A673 (cell line): Measurements from ENCODE around the gene LIN9. TPM values are rescaled to one million over a fixed set of nuclear protein-coding genes. Genes with fewer than 3 reads are reported as not detected.
A peak's percentile ranks its signal among the peaks of the same experiment; 100 is the strongest.

Experiments used
- BruUV-seq: library from RNA; stranded (reverse); fragments of 400-500 nt; replicated peaks from 2 replicates; lab custom pipeline; 2021; lab: Mats Ljungman, UMichigan
- CTCF ChIA-PET: fragments of 300-600 bp; sonication (Branson Sonifier 250); formaldehyde crosslinking; loops from one replicate; lab custom pipeline; 2022; ENCODE audit warnings: antibody characterized with exemption; lab: Charles Lee
- POLR2A ChIA-PET: fragments of 300-600 bp; sonication (Branson Sonifier 250); formaldehyde crosslinking; loops from one replicate; lab custom pipeline; 2022; ENCODE audit warnings: antibody characterized with exemption; ENCODE audit not compliant: low non-redundant PET; lab: Charles Lee
- DNase-seq: peaks from one replicate; pipeline ENCODE4 v3.0.0-alpha.2; 2015; ENCODE audit warnings: low spot score
- H3K27ac ChIP-seq: fragments of 200-600 bp; sonication (generic); 2 replicates; pipeline ENCODE4 v1.5.1; 2016; ENCODE audit warnings: mixed run types, low read depth, mild to moderate bottlenecking, mixed read lengths, antibody characterized with exemption, low read length; ENCODE audit not compliant: poor library complexity, severe bottlenecking
- H3K27me3 ChIP-seq: fragments of 200-600 bp; sonication (generic); replicated peaks from 2 replicates; pipeline ENCODE4 v1.6.1; 2017; ENCODE audit warnings: mixed run types, low read depth, mild to moderate bottlenecking, mixed read lengths, antibody characterized with exemption, low read length; ENCODE audit not compliant: insufficient read depth, poor library complexity
- H3K36me3 ChIP-seq: fragments of 200-600 bp; sonication (generic); 2 replicates; pipeline ENCODE4 v1.6.1; 2016; ENCODE audit warnings: mixed run types, mild to moderate bottlenecking, mixed read lengths, antibody characterized with exemption, low read length; ENCODE audit not compliant: insufficient read depth, poor library complexity, severe bottlenecking
- H3K4me1 ChIP-seq: fragments of 200-600 bp; sonication (generic); 2 replicates; pipeline ENCODE4 v1.6.1; 2017; ENCODE audit warnings: mixed run types, mild to moderate bottlenecking, mixed read lengths, antibody characterized with exemption, low read length; ENCODE audit not compliant: insufficient read depth, poor library complexity, severe bottlenecking
- H3K4me3 ChIP-seq: fragments of 200-600 bp; sonication (generic); 2 replicates; pipeline ENCODE4 v1.5.1; 2016; ENCODE audit warnings: low read depth, mixed run types, mild to moderate bottlenecking, mixed read lengths, low read length; ENCODE audit not compliant: poor library complexity, severe bottlenecking
- H3K9me3 ChIP-seq: fragments of 200-600 bp; sonication (generic); 2 replicates; pipeline ENCODE4 v1.6.1; 2016; ENCODE audit warnings: mixed run types, low read depth, mild to moderate bottlenecking, mixed read lengths, antibody characterized with exemption, low read length; ENCODE audit not compliant: poor library complexity, severe bottlenecking
- CTCF ChIP-seq: fragments of 300-800, 200-600 bp; sonication (generic); conservative IDR thresholded peaks from 2 replicates; pipeline ENCODE4 v1.5.1; 2017; ENCODE audit warnings: low read depth, mild to moderate bottlenecking, antibody characterized with exemption, low read length, moderate library complexity, mixed read lengths
- EZH2 ChIP-seq: fragments of 200-600 bp; sonication (generic); IDR thresholded peaks from 2 replicates; pipeline ENCODE4 v1.6.1; 2017; ENCODE audit warnings: borderline replicate concordance, low read depth, mild to moderate bottlenecking, mixed read lengths, antibody characterized with exemption, low read length; ENCODE audit not compliant: poor library complexity, severe bottlenecking
- intact Hi-C: fragments of 100-400 bp; cut with micrococcal nuclease; formaldehyde crosslinking; loops from one replicate; pipeline ENCODE4 v1.10.0; 2022; ENCODE audit not compliant: unreplicated experiment
- total RNA-seq: library from RNA; stranded (reverse); gene quantifications from 2 replicates; pipeline ENCODE4 v1.2.3, GENCODE V29; 2021

LIN9 gene
- total RNA-seq, 1 experiment from 2014 or later: 20.7 TPM

DNA sequence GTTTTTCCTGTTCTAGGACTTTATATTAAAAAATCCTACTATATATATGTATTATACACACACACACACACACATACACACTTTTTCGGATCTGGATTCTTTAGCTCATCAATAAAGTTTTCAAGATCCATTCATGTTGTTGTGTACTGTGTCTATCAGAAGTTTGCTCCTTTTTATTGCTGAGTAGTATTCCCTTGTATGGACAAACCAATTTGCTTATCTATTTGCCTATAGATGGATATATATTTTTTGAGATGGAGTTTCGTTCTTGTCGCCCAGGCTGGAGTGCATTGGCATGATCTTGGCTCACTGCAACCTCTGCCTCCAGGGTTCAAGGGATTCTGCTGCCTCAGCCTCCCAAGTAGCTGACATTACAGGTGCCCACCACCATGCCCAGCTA is 20.3 kb upstream of the LIN9 start:
- no peak overlapping the region for H3K4me3 ChIP-seq
- no peak overlapping the region for H3K27ac ChIP-seq
- no peak for DNase-seq
- no peaks in the 10 kb centered on the region for H3K27me3 ChIP-seq
- POLR2A ChIA-PET: no interaction called here
- no peaks in the 10 kb centered on the region for H3K36me3 ChIP-seq
- H3K4me1 ChIP-seq: no peaks in the 10 kb centered on the region
- BruUV-seq: no TSS peak
- TF ChIP-seq EZH2 (no peak), CTCF (no peak)
- CTCF ChIA-PET: no interaction called here
- intact Hi-C loops: no loop called here
- no peaks in the 10 kb centered on the region for H3K9me3 ChIP-seq

GRCh38 chr1:226327761-226328162 is 18.8 kb upstream of the LIN9 start:
- Histone ChIP-seq H3K27me3 (no peaks in the 10 kb centered on the region), H3K4me1 (no peaks in the 10 kb centered on the region), H3K4me3 (no peak overlapping the region), H3K27ac (no peak overlapping the region), H3K36me3 (no peaks in the 10 kb centered on the region), H3K9me3 (no peaks in the 10 kb centered on the region)
- intact Hi-C loops: no loop called here
- TF ChIP-seq CTCF (no peak), EZH2 (no peak)
- DNase-seq: no peak
- BruUV-seq: no TSS peak
- CTCF ChIA-PET: no interaction called here
- POLR2A ChIA-PET: no interaction called here

DNA sequence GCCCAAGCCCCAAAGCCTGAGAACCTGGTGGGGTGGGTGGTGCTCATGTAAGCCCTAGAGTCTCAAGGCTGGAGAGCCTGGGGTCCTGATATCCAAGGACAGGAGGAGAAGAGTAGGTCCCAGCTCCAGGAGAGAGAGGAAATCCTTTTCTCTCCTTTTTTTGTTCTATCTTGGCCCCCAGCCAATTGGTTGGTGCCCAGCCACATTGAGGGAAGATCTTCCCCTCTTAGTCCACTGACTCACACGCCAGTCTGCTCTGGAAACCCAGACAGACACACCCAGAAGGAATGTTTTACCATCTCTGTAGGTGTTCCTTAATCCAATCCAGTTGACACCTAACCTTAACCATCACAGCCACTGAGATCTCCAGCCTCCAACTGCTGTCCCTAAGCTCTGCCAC is 16.2 kb upstream of the LIN9 start:
- Histone ChIP-seq H3K9me3 (peaks cover 3% of the 10 kb centered on the region), H3K4me1 (no peaks in the 10 kb centered on the region), H3K36me3 (no peaks in the 10 kb centered on the region), H3K4me3 (no peak overlapping the region), H3K27ac (no peak overlapping the region), H3K27me3 (no peaks in the 10 kb centered on the region)
- intact Hi-C loops: no loop called here
- TF ChIP-seq EZH2: no peak
- no peak for TF ChIP-seq CTCF
- no TSS peak for BruUV-seq
- ChIA-PET POLR2A (no interaction called here), CTCF (no interaction called here)
- peak; percentile 44 for DNase-seq
